Osteocyte (in vitro differentiated cells): ENCODE results near the gene MICALL2. TPM values are rescaled to one million over a fixed set of nuclear protein-coding genes. Genes with fewer than 3 reads are reported as not detected.

Experiments
- DNase-seq: peaks from one replicate; pipeline ENCODE4 v3.0.0; 2021; ENCODE audit warnings: mixed read lengths; ENCODE audit not compliant: unreplicated experiment; ENCODE audit errors: extremely low spot score
- H3K27ac Mint-ChIP-seq: one replicate; pipeline ENCODE4 v1.8.0; 2021; ENCODE audit warnings: mild to moderate bottlenecking, mixed read lengths; ENCODE audit not compliant: unreplicated experiment
- H3K27me3 Mint-ChIP-seq: one replicate; pipeline ENCODE4 v1.8.0; 2021; ENCODE audit warnings: mixed read lengths; ENCODE audit not compliant: unreplicated experiment
- H3K36me3 Mint-ChIP-seq: one replicate; pipeline ENCODE4 v1.8.0; 2021; ENCODE audit warnings: mixed read lengths; ENCODE audit not compliant: unreplicated experiment
- H3K4me1 Mint-ChIP-seq: one replicate; pipeline ENCODE4 v1.8.0; 2021; ENCODE audit warnings: mixed read lengths; ENCODE audit not compliant: unreplicated experiment
- H3K4me3 Mint-ChIP-seq: one replicate; pipeline ENCODE4 v1.8.0; 2021; ENCODE audit warnings: mild to moderate bottlenecking, moderate library complexity, mixed read lengths; ENCODE audit not compliant: unreplicated experiment
- H3K9me3 Mint-ChIP-seq: one replicate; pipeline ENCODE4 v1.8.0; 2021; ENCODE audit warnings: mixed read lengths; ENCODE audit not compliant: unreplicated experiment
- CTCF ChIP-seq: fragments of 200-600 bp; sonication (generic); IDR thresholded peaks from 2 replicates; pipeline ENCODE4 v1.5.0; 2021; ENCODE audit warnings: antibody characterized with exemption, mild to moderate bottlenecking, moderate library complexity
- total RNA-seq: library from RNA; stranded (reverse); gene quantifications from 2 replicates; pipeline ENCODE4 v1.2.1, GENCODE V29; 2021

MICALL2 gene
- total RNA-seq, 1 donor from 2014 or later: 63.1 TPM

- peaks cover 4% of the 10 kb centered on the region for H3K9me3 Mint-ChIP-seq
- no peaks in the 10 kb centered on the region for H3K4me1 Mint-ChIP-seq
- no peak overlapping the region for H3K4me3 Mint-ChIP-seq
- peaks cover 36% of the 10 kb centered on the region for H3K27me3 Mint-ChIP-seq
- TF ChIP-seq CTCF: no peak
- H3K27ac Mint-ChIP-seq: no peak overlapping the region
- DNase-seq: no peak
- no peaks in the 10 kb centered on the region for H3K36me3 Mint-ChIP-seq
Observed at GRCh38 chr7:1392556-1392955, 66.7 kb downstream of the MICALL2 start.

GRCh38 chr7:1391449-1391848 is 67.8 kb downstream of the MICALL2 start:
- Mint-ChIP-seq H3K36me3 (no peaks in the 10 kb centered on the region), H3K27ac (no peak overlapping the region), H3K9me3 (peaks cover 4% of the 10 kb centered on the region), H3K27me3 (peaks cover 38% of the 10 kb centered on the region), H3K4me3 (no peak overlapping the region), H3K4me1 (no peaks in the 10 kb centered on the region)
- no peak for TF ChIP-seq CTCF
- DNase-seq: no peak

GRCh38 chr7:1388703-1389335 is 70.5 kb downstream of the MICALL2 start:
- peaks cover 4% of the 10 kb centered on the region for H3K9me3 Mint-ChIP-seq
- no peak for TF ChIP-seq CTCF
- H3K36me3 Mint-ChIP-seq: no peaks in the 10 kb centered on the region
- no peak overlapping the region for H3K4me3 Mint-ChIP-seq
- no peak for DNase-seq
- no peak overlapping the region for H3K27ac Mint-ChIP-seq
- peaks cover 46% of the 10 kb centered on the region for H3K27me3 Mint-ChIP-seq
- H3K4me1 Mint-ChIP-seq: no peaks in the 10 kb centered on the region

- Mint-ChIP-seq H3K9me3 (peaks cover 4% of the 10 kb centered on the region), H3K36me3 (no peaks in the 10 kb centered on the region), H3K4me1 (no peaks in the 10 kb centered on the region), H3K27ac (no peak overlapping the region), H3K27me3 (peaks cover 44% of the 10 kb centered on the region), H3K4me3 (no peak overlapping the region)
- no peak for DNase-seq
- TF ChIP-seq CTCF: no peak
Observed at GRCh38 chr7:1388021-1388702, 71.1 kb downstream of the MICALL2 start.

GRCh38 chr7:1387261-1387660 is 72.0 kb downstream of the MICALL2 start:
- TF ChIP-seq CTCF: no peak
- Mint-ChIP-seq H3K9me3 (peaks cover 4% of the 10 kb centered on the region), H3K27me3 (peaks cover 46% of the 10 kb centered on the region), H3K36me3 (no peaks in the 10 kb centered on the region), H3K4me3 (no peak overlapping the region), H3K4me1 (no peaks in the 10 kb centered on the region), H3K27ac (no peak overlapping the region)
- no peak for DNase-seq
